Mesothelial cell of epicardium (in vitro differentiated cells): ENCODE data around the gene SORBS1. TPM values are rescaled to one million over a fixed set of nuclear protein-coding genes. Genes with fewer than 3 reads are reported as not detected.

Experiments used
- DNase-seq, 2 experiments: peaks; one replicate each; pipeline ENCODE4 v3.0.0; 2021; ENCODE audit warnings: low spot score in 2 of 2; ENCODE audit not compliant: unreplicated experiment in 2 of 2
- H3K27ac Mint-ChIP-seq: 2 replicates; pipeline ENCODE4 v1.8.0; 2021; ENCODE audit warnings: mixed read lengths
- H3K27me3 Mint-ChIP-seq: 2 replicates; pipeline ENCODE4 v1.8.0; 2021; ENCODE audit warnings: low read depth, mixed read lengths
- H3K36me3 Mint-ChIP-seq: 2 replicates; pipeline ENCODE4 v1.8.0; 2021; ENCODE audit warnings: mixed read lengths
- H3K4me1 Mint-ChIP-seq: 2 replicates; pipeline ENCODE4 v1.8.0; 2021; ENCODE audit warnings: mixed read lengths
- H3K4me3 Mint-ChIP-seq: 2 replicates; pipeline ENCODE4 v1.8.0; 2021; ENCODE audit warnings: mild to moderate bottlenecking, moderate library complexity, mixed read lengths
- H3K9me3 Mint-ChIP-seq: 2 replicates; pipeline ENCODE4 v1.8.0; 2021; ENCODE audit warnings: mixed read lengths
- CTCF ChIP-seq: fragments of 200-600 bp; sonication (generic); IDR thresholded peaks from one replicate; pipeline ENCODE4 v1.5.0; 2021; ENCODE audit warnings: antibody characterized with exemption; ENCODE audit not compliant: unreplicated experiment
- total RNA-seq: library from RNA; stranded (reverse); gene quantifications from 3 replicates; pipeline ENCODE4 v1.2.1, GENCODE V29; 2021

SORBS1 gene
- total RNA-seq, 1 donor from 2014 or later = 24.9 TPM

- H3K27me3 Mint-ChIP-seq = no peaks in the 10 kb centered on the region
- H3K27ac Mint-ChIP-seq = no peak overlapping the region
- no peak for TF ChIP-seq CTCF
- H3K9me3 Mint-ChIP-seq = no peaks in the 10 kb centered on the region
- H3K36me3 Mint-ChIP-seq = no peaks in the 10 kb centered on the region
- no peaks in the 10 kb centered on the region for H3K4me1 Mint-ChIP-seq
- no peak overlapping the region for H3K4me3 Mint-ChIP-seq
- no peak for DNase-seq
Measured at GRCh38 chr10:95407546-95407945, 153.6 kb downstream of the SORBS1 start.

- Mint-ChIP-seq H3K27me3 (no peaks in the 10 kb centered on the region), H3K4me3 (no peak overlapping the region), H3K27ac (no peak overlapping the region), H3K4me1 (no peaks in the 10 kb centered on the region), H3K9me3 (no peaks in the 10 kb centered on the region), H3K36me3 (no peaks in the 10 kb centered on the region)
- DNase-seq = no peak
- TF ChIP-seq CTCF = no peak
Measured at GRCh38 chr10:95406651-95407280, 154.4 kb downstream of the SORBS1 start.

GRCh38 chr10:95405655-95406054 lies 155.5 kb downstream of the SORBS1 start:
- Mint-ChIP-seq H3K4me1 (no peaks in the 10 kb centered on the region), H3K4me3 (no peak overlapping the region), H3K27me3 (no peaks in the 10 kb centered on the region), H3K36me3 (no peaks in the 10 kb centered on the region), H3K9me3 (no peaks in the 10 kb centered on the region), H3K27ac (no peak overlapping the region)
- no peak for TF ChIP-seq CTCF
- DNase-seq = no peak

- no peak overlapping the region for H3K4me3 Mint-ChIP-seq
- H3K36me3 Mint-ChIP-seq = no peaks in the 10 kb centered on the region
- H3K9me3 Mint-ChIP-seq = no peaks in the 10 kb centered on the region
- no peaks in the 10 kb centered on the region for H3K4me1 Mint-ChIP-seq
- no peak for TF ChIP-seq CTCF
- no peak overlapping the region for H3K27ac Mint-ChIP-seq
- no peak for DNase-seq
- no peaks in the 10 kb centered on the region for H3K27me3 Mint-ChIP-seq
Measured at GRCh38 chr10:95404864-95405263, 156.3 kb downstream of the SORBS1 start.

- Mint-ChIP-seq H3K27me3 (no peaks in the 10 kb centered on the region), H3K9me3 (no peaks in the 10 kb centered on the region), H3K27ac (no peak overlapping the region), H3K36me3 (no peaks in the 10 kb centered on the region), H3K4me3 (no peak overlapping the region), H3K4me1 (no peaks in the 10 kb centered on the region)
- TF ChIP-seq CTCF = no peak
- no peak for DNase-seq
Measured at GRCh38 chr10:95404462-95404858, 156.7 kb downstream of the SORBS1 start.
